Measurements from ENCODE around the gene CDH13.

GRCh38 chr16:83248735-83249463 is 622.1 kb downstream of the CDH13 start:
- TF ChIP-seq CTCF (IDR thresholded peaks at IDR 0.05; ENCODE audit: extremely low read depth in 1 of 2, insufficient read depth in 1 of 2, low read depth in 1 of 2, low read length in 2 of 2) = no peak
- no peak for TF ChIP-seq POLR2AphosphoS5 (IDR thresholded peaks at IDR 0.05; ENCODE audit: insufficient read depth, low read depth, low read length)
- no peak for TF ChIP-seq JUN (IDR thresholded peaks at IDR 0.05; ENCODE audit: borderline replicate concordance, insufficient read depth, insufficient read length, low read depth)

Measured in endothelial cell of umbilical vein (primary cell).